HUES6 (cell line): ENCODE data around the gene SYNDIG1.

Source experiments
- H3K27ac ChIP-seq: 2 replicates; pipeline ENCODE4 v1.7.0; 2013; ENCODE audit warnings: low read depth, mild to moderate bottlenecking, low read length, inconsistent platforms
- H3K27me3 ChIP-seq: 2 replicates; pipeline ENCODE4 v1.6.1; 2013; ENCODE audit warnings: low read length; ENCODE audit not compliant: control insufficient read depth, insufficient read depth
- H3K36me3 ChIP-seq: 2 replicates; pipeline ENCODE4 v1.6.1; 2013; ENCODE audit warnings: low read length; ENCODE audit not compliant: control insufficient read depth, insufficient read depth
- H3K4me1 ChIP-seq: 2 replicates; pipeline ENCODE4 v1.6.1; 2013; ENCODE audit warnings: low read length; ENCODE audit not compliant: control insufficient read depth, insufficient read depth
- H3K4me3 ChIP-seq: 2 replicates; pipeline ENCODE4 v1.5.1; 2013; ENCODE audit warnings: low read depth, low read length
- H3K9ac ChIP-seq: one replicate; pipeline ENCODE4 v1.6.1; 2013; ENCODE audit warnings: mild to moderate bottlenecking, low read length
- H3K9me3 ChIP-seq: 2 replicates; pipeline ENCODE4 v1.6.1; 2013; ENCODE audit warnings: low read depth, low read length; ENCODE audit not compliant: control insufficient read depth, insufficient read depth

The SYNDIG1 gene

GRCh38 chr20:24588047-24588635 lies 118.7 kb downstream of the SYNDIG1 start:
- Histone ChIP-seq H3K4me1 (no peaks in the 10 kb centered on the region), H3K9me3 (no peaks in the 10 kb centered on the region), H3K9ac (no peak overlapping the region), H3K4me3 (no peak overlapping the region), H3K27ac (no peak overlapping the region), H3K36me3 (no peaks in the 10 kb centered on the region), H3K27me3 (no peaks in the 10 kb centered on the region)

DNA sequence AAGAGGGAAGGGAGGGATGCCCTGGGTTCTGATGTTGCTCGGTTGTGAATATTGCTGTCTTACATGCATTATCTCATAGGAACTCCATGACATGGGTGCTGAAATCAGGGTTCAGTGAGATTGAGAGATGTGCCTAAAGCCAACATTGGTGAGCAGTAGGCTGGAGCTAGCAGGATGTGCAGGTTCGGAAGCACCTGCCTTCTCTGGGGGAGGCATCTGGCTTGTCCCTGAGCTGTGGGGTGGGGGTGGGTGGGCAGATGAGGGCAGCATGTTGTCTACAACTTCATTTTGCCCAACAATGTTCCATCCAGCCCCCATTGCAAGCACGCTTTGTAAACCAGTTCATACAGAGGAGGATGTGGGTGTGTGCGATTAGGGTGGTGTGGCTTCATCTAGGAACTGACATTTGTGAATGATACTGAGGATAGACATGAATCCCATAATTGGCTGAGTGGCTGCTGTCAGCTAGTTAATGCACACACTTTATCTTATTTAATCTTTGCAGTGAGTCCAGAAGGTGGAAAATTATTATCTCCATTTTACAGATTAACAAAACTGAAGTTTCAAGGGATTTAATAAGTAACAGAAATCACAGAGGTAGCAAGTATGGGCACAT lies 119.4 kb downstream of the SYNDIG1 start:
- Histone ChIP-seq H3K36me3 (no peaks in the 10 kb centered on the region), H3K9ac (no peak overlapping the region), H3K9me3 (no peaks in the 10 kb centered on the region), H3K4me1 (no peaks in the 10 kb centered on the region), H3K27me3 (no peaks in the 10 kb centered on the region), H3K27ac (no peak overlapping the region), H3K4me3 (no peak overlapping the region)

DNA sequence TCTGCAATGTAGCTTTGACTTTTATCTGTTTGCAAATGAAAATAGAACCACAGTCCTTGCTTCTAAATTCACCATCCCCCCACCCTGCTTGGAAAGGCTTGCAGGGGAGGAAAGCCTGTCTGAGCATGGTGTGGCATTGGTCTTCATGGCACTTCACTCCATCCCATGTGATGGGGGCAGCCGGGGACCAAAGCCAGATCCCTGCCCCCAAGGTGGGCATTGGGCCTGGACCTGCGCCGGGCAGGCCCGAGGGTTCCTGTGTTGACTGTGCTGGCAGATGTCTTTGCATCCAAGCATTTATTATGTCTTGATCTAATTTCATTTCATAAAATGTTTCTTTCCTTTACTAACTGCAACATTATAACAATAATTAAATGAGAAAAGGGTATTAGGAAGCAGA lies 120.0 kb downstream of the SYNDIG1 start:
- H3K36me3 ChIP-seq = no peaks in the 10 kb centered on the region
- H3K27ac ChIP-seq = no peak overlapping the region
- H3K4me3 ChIP-seq = no peak overlapping the region
- no peak overlapping the region for H3K9ac ChIP-seq
- no peaks in the 10 kb centered on the region for H3K4me1 ChIP-seq
- no peaks in the 10 kb centered on the region for H3K27me3 ChIP-seq
- peaks cover 3% of the 10 kb centered on the region; the same call in 1 of the 2 replicates for H3K9me3 ChIP-seq

- Histone ChIP-seq H3K4me1 (no peaks in the 10 kb centered on the region), H3K27ac (no peak overlapping the region), H3K27me3 (no peaks in the 10 kb centered on the region), H3K9me3 (peaks cover 3% of the 10 kb centered on the region; the same call in 1 of the 2 replicates), H3K4me3 (no peak overlapping the region), H3K36me3 (no peaks in the 10 kb centered on the region), H3K9ac (no peak overlapping the region)
Observed at GRCh38 chr20:24589815-24590177, 120.4 kb downstream of the SYNDIG1 start.

- H3K9me3 ChIP-seq = peaks cover 3% of the 10 kb centered on the region; the same call in 1 of the 2 replicates
- no peak overlapping the region for H3K4me3 ChIP-seq
Observed at GRCh38 chr20:24590178-24590982, 121.0 kb downstream of the SYNDIG1 start.

DNA sequence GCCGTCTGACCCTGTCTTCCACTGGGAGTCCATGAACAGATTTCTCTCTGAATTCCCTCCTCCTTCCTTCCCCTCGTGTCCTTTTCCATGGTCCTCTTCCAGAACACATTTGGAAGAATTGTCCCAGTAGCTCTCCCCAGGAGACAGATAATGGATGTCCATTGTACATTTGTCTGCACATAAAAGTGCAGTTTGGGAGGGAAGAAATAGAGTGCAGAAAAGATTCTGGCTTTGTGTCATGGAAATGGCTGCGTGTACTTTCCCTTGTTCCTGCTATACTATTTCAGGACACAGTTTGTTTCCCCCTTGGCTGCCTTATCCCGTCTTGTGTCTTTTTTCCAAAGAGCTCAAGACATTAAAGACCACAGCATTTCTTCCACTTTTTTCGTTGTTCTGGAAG lies 127.6 kb downstream of the SYNDIG1 start:
- H3K4me3 ChIP-seq = no peak overlapping the region
- no peak overlapping the region for H3K9ac ChIP-seq
- H3K27me3 ChIP-seq = no peaks in the 10 kb centered on the region
- H3K4me1 ChIP-seq = no peaks in the 10 kb centered on the region
- no peak overlapping the region for H3K27ac ChIP-seq
- H3K36me3 ChIP-seq = no peaks in the 10 kb centered on the region
- peaks cover 6% of the 10 kb centered on the region; the same call in 1 of the 2 replicates for H3K9me3 ChIP-seq

More at GRCh38 chr20:24590178-24590982, 121.0 kb downstream of the SYNDIG1 start:
- no peaks in the 10 kb centered on the region for H3K27me3 ChIP-seq
- H3K27ac ChIP-seq = no peak overlapping the region
- no peak overlapping the region for H3K9ac ChIP-seq
- H3K36me3 ChIP-seq = no peaks in the 10 kb centered on the region
- H3K4me1 ChIP-seq = no peaks in the 10 kb centered on the region

GRCh38 chr20:24598346-24598745 lies 128.9 kb downstream of the SYNDIG1 start:
- H3K36me3 ChIP-seq = no peaks in the 10 kb centered on the region
- no peak overlapping the region for H3K27ac ChIP-seq
- H3K27me3 ChIP-seq = no peaks in the 10 kb centered on the region
- peaks cover 6% of the 10 kb centered on the region; the same call in 1 of the 2 replicates for H3K9me3 ChIP-seq
- H3K9ac ChIP-seq = no peak overlapping the region
- H3K4me1 ChIP-seq = no peaks in the 10 kb centered on the region
- H3K4me3 ChIP-seq = no peak overlapping the region

DNA sequence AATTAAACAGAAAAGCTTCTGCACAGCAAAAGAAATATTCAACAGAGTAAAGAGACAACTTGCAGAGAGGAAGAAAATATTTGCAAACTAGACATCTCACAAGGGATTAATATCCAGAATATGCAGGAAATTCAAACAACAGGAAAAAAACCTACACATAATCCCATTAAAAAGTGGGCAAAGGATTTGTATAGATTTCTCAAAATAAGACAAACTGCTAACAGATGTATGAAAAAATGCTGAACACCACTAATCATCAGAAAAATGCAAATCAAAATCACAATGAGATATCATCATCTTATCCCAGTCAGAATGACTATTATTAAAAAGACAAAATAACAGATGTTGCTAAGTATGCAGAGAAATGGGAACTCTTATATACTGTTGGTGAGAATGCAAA lies 129.6 kb downstream of the SYNDIG1 start:
- Histone ChIP-seq H3K27me3 (no peaks in the 10 kb centered on the region), H3K27ac (no peak overlapping the region), H3K4me3 (no peak overlapping the region), H3K36me3 (no peaks in the 10 kb centered on the region), H3K4me1 (no peaks in the 10 kb centered on the region), H3K9ac (no peak overlapping the region), H3K9me3 (peaks cover 5% of the 10 kb centered on the region; the same call in 1 of the 2 replicates)

DNA sequence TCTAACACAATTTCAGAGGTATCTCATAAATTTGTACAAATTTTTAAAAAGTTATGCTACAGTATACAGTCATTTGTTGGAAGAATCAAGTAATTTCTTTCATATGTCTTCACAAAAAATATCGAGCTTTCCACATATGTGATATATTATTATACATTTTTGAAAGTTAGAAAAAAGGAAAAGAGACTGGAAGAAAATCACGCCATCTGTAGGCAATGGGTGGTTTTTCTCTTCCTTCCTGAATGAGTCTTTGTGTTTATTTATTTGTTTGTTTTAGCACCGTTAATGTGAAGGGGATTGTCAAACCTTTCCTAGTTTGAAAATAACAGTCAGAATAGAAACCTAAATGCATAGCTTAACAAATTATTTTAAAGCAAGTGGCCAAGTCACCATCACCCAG lies 130.6 kb downstream of the SYNDIG1 start:
- Histone ChIP-seq H3K9ac (no peak overlapping the region), H3K27me3 (no peaks in the 10 kb centered on the region), H3K27ac (no peak overlapping the region), H3K9me3 (peaks cover 3% of the 10 kb centered on the region; the same call in 1 of the 2 replicates), H3K4me3 (no peak overlapping the region), H3K4me1 (no peaks in the 10 kb centered on the region), H3K36me3 (no peaks in the 10 kb centered on the region)

GRCh38 chr20:24603454-24603853 lies 134.0 kb downstream of the SYNDIG1 start:
- H3K4me1 ChIP-seq = no peaks in the 10 kb centered on the region
- peaks cover 3% of the 10 kb centered on the region; the same call in 1 of the 2 replicates for H3K9me3 ChIP-seq
- no peak overlapping the region for H3K4me3 ChIP-seq
- no peak overlapping the region for H3K9ac ChIP-seq
- no peak overlapping the region for H3K27ac ChIP-seq
- H3K27me3 ChIP-seq = no peaks in the 10 kb centered on the region
- H3K36me3 ChIP-seq = no peaks in the 10 kb centered on the region
